HepG2 (cell line): ENCODE results near the gene SRGAP3. TPM values are rescaled to one million over a fixed set of nuclear protein-coding genes. Genes with fewer than 3 reads are reported as not detected.

Source experiments
- ATAC-seq: fragments of 200-7000 bp; cut with Tn5 transposase; 3 replicates; pipeline ENCODE4 v1.9.1; 2020; ENCODE audit warnings: mild to moderate bottlenecking, moderate library complexity
- BruUV-seq: library from RNA; stranded (reverse); fragments of 400-500 nt; replicated peaks from 2 replicates; lab custom pipeline; 2021; lab: Mats Ljungman, UMichigan
- CTCF ChIA-PET: fragments of 300-600 bp; formaldehyde crosslinking; extraction: SDS; loops from one replicate; lab custom pipeline; 2021; ENCODE audit warnings: low total read pairs, inconsistent platforms, low intra/inter-chr PET ratio; lab: Yijun Ruan, JAX
- POLR2A ChIA-PET: fragments of 350-600 bp; sonication (Branson Sonifier 250); formaldehyde crosslinking; loops from one replicate; lab custom pipeline; 2020; ENCODE audit warnings: antibody characterized with exemption, inconsistent platforms; lab: Yijun Ruan, JAX
- DNase-seq: peaks from one replicate; pipeline ENCODE4 v3.0.0-alpha.2; 2015; ENCODE audit warnings: low spot score
- FAIRE-seq: peaks from 3 replicates; lab custom pipeline; 2011; peaks lifted over from hg19 to GRCh38; lab: Jason Lieb, UNC
- H2AFZ ChIP-seq: one replicate; pipeline ENCODE4 v1.6.1; 2011; ENCODE audit warnings: low read length, inconsistent platforms
- H3K27ac ChIP-seq: fragments of 300-600 bp; 3 replicates; pipeline ENCODE4 v1.8.0; 2011; ENCODE audit warnings: mixed run types, mild to moderate bottlenecking, mixed read lengths, low read length, inconsistent platforms; ENCODE audit not compliant: insufficient read depth; ENCODE audit errors: extremely low read length
- H3K27me3 ChIP-seq, 2 experiments: fragments of 200-600 bp in 1 of 2; 2 replicates in 1 of 2; 3 replicates in 1 of 2; pipeline versions ENCODE4 v1.6.0 to v1.8.0; 2011; ENCODE audit warnings: low read length in 2 of 2, mild to moderate bottlenecking in 2 of 2, moderate library complexity in 2 of 2, inconsistent platforms in 1 of 2; ENCODE audit not compliant: insufficient read depth in 2 of 2, control insufficient read depth in 1 of 2
- H3K36me3 ChIP-seq, 2 experiments: fragments of 200-600 bp in 1 of 2; replicated peaks in 1 of 2; 2 replicates in 1 of 2; 3 replicates in 1 of 2; pipeline versions ENCODE4 v1.5.1 to v1.8.0; 2011; ENCODE audit warnings: low read length in 2 of 2, inconsistent platforms in 1 of 2; ENCODE audit not compliant: insufficient read depth in 2 of 2, control insufficient read depth in 1 of 2
- H3K4me1 ChIP-seq: 2 replicates; pipeline ENCODE4 v1.5.1; 2012; ENCODE audit warnings: low read length, inconsistent platforms; ENCODE audit not compliant: insufficient read depth
- H3K4me2 ChIP-seq: 2 replicates; pipeline ENCODE4 v1.6.0; 2011; ENCODE audit warnings: low read depth, low read length, inconsistent platforms
- H3K4me3 ChIP-seq, 3 experiments: fragments of 200-600 bp in 1 of 3; sonication (generic), shearing (Covaris generic) in 1 of 3; replicated peaks in 1 of 3; 2 replicates each; pipeline ENCODE4 v1.5.1; 2011 to 2016; ENCODE audit warnings: low read length in 3 of 3, inconsistent platforms in 2 of 3, low read depth in 2 of 3, mild to moderate bottlenecking in 2 of 3, control low read depth in 1 of 3, mixed read lengths in 1 of 3; ENCODE audit not compliant: insufficient read depth in 1 of 3
- H3K79me2 ChIP-seq: one replicate; pipeline ENCODE4 v1.6.1; 2011; ENCODE audit warnings: low read length, inconsistent platforms; ENCODE audit not compliant: insufficient read depth
- H3K9ac ChIP-seq: 2 replicates; pipeline ENCODE4 v1.6.0; 2011; ENCODE audit warnings: mild to moderate bottlenecking, low read depth, low read length, inconsistent platforms; ENCODE audit not compliant: insufficient read depth
- H3K9me3 ChIP-seq: 2 replicates; pipeline ENCODE4 v1.5.1; 2012; ENCODE audit warnings: mild to moderate bottlenecking, low read length
- H4K20me1 ChIP-seq: 2 replicates; pipeline ENCODE4 v1.6.0; 2011; ENCODE audit warnings: inconsistent platforms, mild to moderate bottlenecking, low read length, moderate library complexity; ENCODE audit not compliant: insufficient read depth
- ATF3 ChIP-seq: sonication (generic); formaldehyde crosslinking; IDR thresholded peaks from 2 replicates; pipeline ENCODE4 v1.4.0; 2020; ENCODE audit warnings: missing genetic modification reagents
- EEA1 ChIP-seq: sonication (generic); formaldehyde crosslinking; IDR thresholded peaks from 2 replicates; pipeline ENCODE4 v1.5.1; 2020; ENCODE audit warnings: mild to moderate bottlenecking, missing genetic modification reagents, borderline replicate concordance
- GATA4 ChIP-seq: sonication (generic); IDR thresholded peaks from 2 replicates; pipeline ENCODE4 v1.6.1; 2016; ENCODE audit warnings: antibody characterized with exemption, low read depth, borderline replicate concordance
- MTA1 ChIP-seq: sonication (generic); formaldehyde crosslinking; IDR thresholded peaks from 2 replicates; pipeline ENCODE4 v1.4.0; 2020; ENCODE audit warnings: missing genetic modification reagents, mild to moderate bottlenecking, borderline replicate concordance
- NFE2L2 ChIP-seq: fragments of 150-350 bp; IDR thresholded peaks from 2 replicates; pipeline ENCODE4 v1.6.1; 2014; ENCODE audit warnings: low read length
- RXRA ChIP-seq: sonication (generic); formaldehyde crosslinking; IDR thresholded peaks from 2 replicates; pipeline ENCODE4 v1.5.1; 2020; ENCODE audit warnings: missing genetic modification reagents
- SAP130 ChIP-seq: IDR thresholded peaks from 2 replicates; pipeline ENCODE4 v1.6.1; 2016; ENCODE audit warnings: low read depth
- SKI ChIP-seq: fragments of 450-650 bp; IDR thresholded peaks from one replicate; pipeline ENCODE4 v1.6.1; 2018; ENCODE audit warnings: mild to moderate bottlenecking; ENCODE audit not compliant: partially characterized antibody
- ZNF260 ChIP-seq: sonication (generic); formaldehyde crosslinking; IDR thresholded peaks from 2 replicates; pipeline ENCODE4 v1.4.0; 2020; ENCODE audit warnings: missing genetic modification reagents, low read depth, mild to moderate bottlenecking, borderline replicate concordance
- ZNF816 ChIP-seq: sonication (generic); formaldehyde crosslinking; IDR thresholded peaks from 2 replicates; pipeline ENCODE4 v1.8.0; 2022; ENCODE audit warnings: missing genetic modification reagents, mild to moderate bottlenecking, borderline replicate concordance
- WGBS: methylation state at CpG from one replicate; pipeline ENCODE4 v1.1.6; 2017; ENCODE audit warnings: low lambda C conversion rate; 5-methylcytosine and 5-hydroxymethylcytosine counted together
- in situ Hi-C: cut with HindIII; loops from 2 replicates; pipeline ENCODE4 v1.10.0; 2017; ENCODE audit warnings: low pct_unique_long_range_greater_than_20kb; ENCODE audit not compliant: extremely low pct_ligation_motif_present
- intact Hi-C: fragments of 100-400 bp; cut with micrococcal nuclease; formaldehyde crosslinking; loops from one replicate; pipeline ENCODE4 v1.10.0; 2022; ENCODE audit not compliant: unreplicated experiment
- polyA plus RNA-seq, 8 experiments: library from polyadenylated mRNA; depleted of rRNA in 3 of 8; stranded (reverse) in 7 of 8; unstranded in 1 of 8; fragments of >200 nt; fragmentation: Illumina TruSeq in 4 of 8; extraction: Trizol in 4 of 8; gene quantifications; 2 replicates each; pipeline versions ENCODE4 v1.2.1 to v1.2.3, GENCODE V29; 2011 to 2016; ENCODE audit warnings: low read depth in 4 of 8, missing spikeins in 1 of 8, mixed read lengths in 1 of 8; ENCODE audit not compliant: insufficient read depth in 1 of 8
- total RNA-seq, 5 experiments: library from RNA; depleted of rRNA; stranded (reverse); fragments of >200 nt; fragmentation: Illumina TruSeq; extraction: Trizol; gene quantifications; 2 replicates each; pipeline ENCODE4 v1.2.3, GENCODE V29; 2016; ENCODE audit warnings: low read depth in 1 of 5
- TF ChIP-seq, protein P1 (sequence below): sonication (generic); formaldehyde crosslinking; IDR thresholded peaks from 2 replicates; pipeline ENCODE4 v1.4.0; 2020; ENCODE audit warnings: missing genetic modification reagents
- TF ChIP-seq, protein P2 (sequence below), 2 experiments: sonication (generic) in 1 of 2; formaldehyde crosslinking in 1 of 2; IDR thresholded peaks; 2 replicates each; pipeline versions ENCODE4 v1.5.1 to v1.6.1; 2011 to 2020; ENCODE audit warnings: borderline replicate concordance in 1 of 2, low read depth in 1 of 2, low read length in 1 of 2, mild to moderate bottlenecking in 1 of 2, missing genetic modification reagents in 1 of 2, moderate library complexity in 1 of 2

The SRGAP3 gene
- total and polyA plus RNA-seq, 2 of the 13 experiments (the other 11 are each of a cell fraction or from before 2014, with no cell fraction given) = 1.2 to 1.4 TPM

DNA sequence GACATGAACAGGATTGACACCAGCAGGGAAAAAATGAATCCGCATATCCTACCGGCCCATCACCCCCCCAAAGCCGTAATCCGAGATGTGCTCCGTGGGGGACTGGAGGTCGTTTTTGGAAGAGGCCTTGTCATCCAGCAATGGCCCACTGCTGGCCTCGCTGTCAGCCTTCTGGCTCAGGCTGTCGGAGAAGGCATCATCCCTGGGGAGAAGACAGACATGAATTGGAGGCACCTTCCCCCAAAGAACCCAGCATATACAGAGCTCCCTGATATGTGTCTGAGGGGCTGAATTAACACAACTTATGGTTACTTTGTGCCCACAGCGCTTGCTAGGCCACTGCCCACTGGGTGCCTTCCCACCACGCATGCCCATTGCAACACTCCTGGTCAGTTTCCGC is 256.6 kb downstream of the SRGAP3 start:
- intact Hi-C loops = no loop called here
- Histone ChIP-seq H3K9ac (no peak overlapping the region), H2AFZ (no peak overlapping the region), H3K4me2 (no peak overlapping the region), H3K27me3 (peaks cover 0 to 11% of the 10 kb centered on the region in 2 experiments; a peak in 3 of 5 replicates), H3K27ac (no peak overlapping the region), H3K9me3 (no peaks in the 10 kb centered on the region), H3K79me2 (no peaks in the 10 kb centered on the region), H4K20me1 (no peaks in the 10 kb centered on the region), H3K36me3 (no peaks in the 10 kb centered on the region), H3K4me3 (no peak overlapping the region), H3K4me1 (peaks cover 8% of the 10 kb centered on the region; the same call in 1 of the 2 replicates)
- no peak for ATAC-seq
- in situ Hi-C loops = no loop called here
- WGBS = 30% methylated on average over 8 of the region's 11 CpGs
- DNase-seq = no peak
- POLR2A ChIA-PET = no interaction called here
- TF ChIP-seq GATA4 (no peak), SKI (no peak), ATF3 (CRISPR knock-in tag) (no peak), ZNF260 (no peak), SAP130 (CRISPR knock-in tag) (no peak), EEA1 (CRISPR knock-in tag) (no peak), ZNF816 (CRISPR knock-in tag) (no peak), NFE2L2 (no peak), RXRA (CRISPR knock-in tag) (no peak), MTA1 (CRISPR knock-in tag) (no peak)
- TF ChIP-seq, protein P1, sequence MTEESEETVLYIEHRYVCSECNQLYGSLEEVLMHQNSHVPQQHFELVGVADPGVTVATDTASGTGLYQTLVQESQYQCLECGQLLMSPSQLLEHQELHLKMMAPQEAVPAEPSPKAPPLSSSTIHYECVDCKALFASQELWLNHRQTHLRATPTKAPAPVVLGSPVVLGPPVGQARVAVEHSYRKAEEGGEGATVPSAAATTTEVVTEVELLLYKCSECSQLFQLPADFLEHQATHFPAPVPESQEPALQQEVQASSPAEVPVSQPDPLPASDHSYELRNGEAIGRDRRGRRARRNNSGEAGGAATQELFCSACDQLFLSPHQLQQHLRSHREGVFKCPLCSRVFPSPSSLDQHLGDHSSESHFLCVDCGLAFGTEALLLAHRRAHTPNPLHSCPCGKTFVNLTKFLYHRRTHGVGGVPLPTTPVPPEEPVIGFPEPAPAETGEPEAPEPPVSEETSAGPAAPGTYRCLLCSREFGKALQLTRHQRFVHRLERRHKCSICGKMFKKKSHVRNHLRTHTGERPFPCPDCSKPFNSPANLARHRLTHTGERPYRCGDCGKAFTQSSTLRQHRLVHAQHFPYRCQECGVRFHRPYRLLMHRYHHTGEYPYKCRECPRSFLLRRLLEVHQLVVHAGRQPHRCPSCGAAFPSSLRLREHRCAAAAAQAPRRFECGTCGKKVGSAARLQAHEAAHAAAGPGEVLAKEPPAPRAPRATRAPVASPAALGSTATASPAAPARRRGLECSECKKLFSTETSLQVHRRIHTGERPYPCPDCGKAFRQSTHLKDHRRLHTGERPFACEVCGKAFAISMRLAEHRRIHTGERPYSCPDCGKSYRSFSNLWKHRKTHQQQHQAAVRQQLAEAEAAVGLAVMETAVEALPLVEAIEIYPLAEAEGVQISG (CRISPR knock-in tag) = no peak
- TF ChIP-seq, protein P2, sequence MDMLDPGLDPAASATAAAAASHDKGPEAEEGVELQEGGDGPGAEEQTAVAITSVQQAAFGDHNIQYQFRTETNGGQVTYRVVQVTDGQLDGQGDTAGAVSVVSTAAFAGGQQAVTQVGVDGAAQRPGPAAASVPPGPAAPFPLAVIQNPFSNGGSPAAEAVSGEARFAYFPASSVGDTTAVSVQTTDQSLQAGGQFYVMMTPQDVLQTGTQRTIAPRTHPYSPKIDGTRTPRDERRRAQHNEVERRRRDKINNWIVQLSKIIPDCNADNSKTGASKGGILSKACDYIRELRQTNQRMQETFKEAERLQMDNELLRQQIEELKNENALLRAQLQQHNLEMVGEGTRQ (IDR thresholded peaks at IDR 0.05; ENCODE audit: low read depth, low read length) = no peak
- TF ChIP-seq, protein P2 (CRISPR knock-in tag; IDR thresholded peaks at IDR 0.05; ENCODE audit: borderline replicate concordance) = no peak
- CTCF ChIA-PET = no interaction called here
- no TSS peak for BruUV-seq
- FAIRE-seq = no peak
